A549 treated with GW870086 at 1 μM for 4 hours (cell line): ENCODE data around the gene NDEL1. TPM values are rescaled to one million over a fixed set of nuclear protein-coding genes. Genes with fewer than 3 reads are reported as not detected.

Experiments
- total RNA-seq: library from RNA; stranded (reverse); fragments of 200-300 nt; extraction: Qiagen RNA extraction; gene quantifications from 5 replicates; pipeline ENCODE4 v1.2.3, GENCODE V29; 2022; ENCODE audit warnings: low read depth

Gene NDEL1, protein sequence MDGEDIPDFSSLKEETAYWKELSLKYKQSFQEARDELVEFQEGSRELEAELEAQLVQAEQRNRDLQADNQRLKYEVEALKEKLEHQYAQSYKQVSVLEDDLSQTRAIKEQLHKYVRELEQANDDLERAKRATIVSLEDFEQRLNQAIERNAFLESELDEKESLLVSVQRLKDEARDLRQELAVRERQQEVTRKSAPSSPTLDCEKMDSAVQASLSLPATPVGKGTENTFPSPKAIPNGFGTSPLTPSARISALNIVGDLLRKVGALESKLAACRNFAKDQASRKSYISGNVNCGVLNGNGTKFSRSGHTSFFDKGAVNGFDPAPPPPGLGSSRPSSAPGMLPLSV
- 54.6 to 66.7 TPM (median 65.1 TPM) in 5 replicates for total RNA-seq

DNA sequence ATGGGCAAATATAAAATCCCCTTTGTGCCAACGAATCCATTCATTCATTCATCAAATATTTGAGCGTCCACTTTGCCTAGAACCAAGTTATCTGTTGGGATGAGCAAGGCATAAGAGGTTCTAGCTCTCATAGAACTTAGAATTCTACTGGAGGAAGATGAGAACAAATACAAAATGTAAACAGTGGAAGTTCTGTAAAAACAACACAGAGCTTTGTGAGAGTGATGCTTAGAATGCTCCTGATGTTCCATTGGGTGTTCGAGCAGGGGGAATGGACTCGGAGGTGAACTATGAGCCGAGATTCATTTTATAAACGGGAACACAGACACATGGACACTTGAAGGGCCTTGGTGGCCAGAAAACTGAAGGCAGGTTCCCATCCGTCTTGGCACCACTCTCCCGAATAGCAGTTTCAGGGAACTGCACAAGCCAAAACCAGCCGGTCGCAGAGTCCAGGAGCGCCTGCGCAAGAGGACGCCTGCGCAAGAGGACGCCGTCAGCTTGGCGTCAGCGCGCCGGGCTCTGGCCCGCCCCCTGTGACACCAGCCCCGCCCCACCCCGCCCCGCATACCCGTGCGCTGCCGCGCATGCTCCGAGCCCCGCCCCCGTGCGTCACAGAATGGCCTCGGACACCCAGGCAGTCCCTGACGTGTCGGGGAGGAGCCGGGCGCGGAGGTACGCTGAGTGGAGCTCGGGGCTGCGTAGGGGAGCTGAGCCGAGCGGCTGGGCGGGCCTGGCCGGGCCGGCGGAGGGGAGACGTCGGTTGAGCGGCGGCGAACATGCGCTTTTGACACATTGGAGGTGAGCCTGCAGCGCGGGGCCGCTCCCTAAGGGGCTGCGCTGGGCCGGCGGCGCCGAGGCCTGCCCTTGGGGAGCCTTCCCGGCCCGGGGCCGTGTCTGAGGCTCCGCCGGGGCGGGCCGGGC, at the start of gene NDEL1:
TSS of gene NDEL1 (plus strand) at position 640 of the 924 bp plus-strand sequence. CDS start 8,388 bp downstream, outside the sequence.

DNA sequence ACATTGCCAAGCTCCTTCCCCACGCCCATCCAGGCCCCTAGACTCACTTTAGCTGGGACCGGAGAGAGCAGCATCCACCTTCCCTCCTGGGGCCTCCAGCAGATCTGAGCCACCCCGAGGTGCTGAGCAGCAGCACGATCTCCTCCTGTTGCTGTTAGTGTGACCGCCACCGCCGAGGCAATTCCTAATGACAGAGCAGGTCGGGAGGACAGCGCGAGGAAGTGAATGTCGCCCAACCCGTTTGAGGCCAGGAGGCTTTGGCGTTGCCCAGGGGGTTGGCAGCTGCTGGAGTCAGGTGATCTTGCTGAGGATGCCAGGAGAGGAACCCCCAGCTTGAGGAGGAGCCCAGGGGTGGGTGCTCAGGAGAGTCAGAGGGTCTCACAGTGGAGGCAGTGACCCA, 38.0 kb upstream of the NDEL1 start, which contains the start of gene RNF222:
TSS of gene RNF222 (minus strand) at position 192 of the 400 bp plus-strand sequence. CDS start 4,366 bp downstream, outside the sequence.

Other genes with a start within 250 kb of the NDEL1 start
- 5.6 to 8.8 TPM (median 7.6 TPM) in 5 replicates for gene BORCS6, start 245.7 kb upstream of the NDEL1 start, total RNA-seq
- gene AURKB, start 225.3 kb upstream of the NDEL1 start, total RNA-seq: 139 to 152 TPM (median 146 TPM) in 5 replicates
- gene CTC1, start 187.8 kb upstream of the NDEL1 start, total RNA-seq: 11.5 to 18.6 TPM (median 15.1 TPM) in 5 replicates
- 41.2 to 50.2 TPM (median 48.6 TPM) in 5 replicates for gene PFAS, start 186.6 kb upstream of the NDEL1 start, total RNA-seq
- gene RANGRF, start 147.2 kb upstream of the NDEL1 start, total RNA-seq: 39.8 to 50.9 TPM (median 44.1 TPM) in 5 replicates
- 4.8 to 7.2 TPM (median 6.7 TPM) in 5 replicates for gene SLC25A35, start 140.5 kb upstream of the NDEL1 start, total RNA-seq
- not detected in 5 replicates for gene ARHGEF15, start 125.6 kb upstream of the NDEL1 start, total RNA-seq
- gene ODF4, start 96.0 kb upstream of the NDEL1 start, total RNA-seq: not detected in 5 replicates
- 3,549 to 4,766 TPM (median 3,710 TPM) in 5 replicates for gene RPL26, start 52.7 kb upstream of the NDEL1 start, total RNA-seq
- gene RNF222, start 38.1 kb upstream of the NDEL1 start, total RNA-seq: not detected in 5 replicates
- gene MYH10, start 194.8 kb downstream of the NDEL1 start, total RNA-seq: 16.9 to 24.2 TPM (median 20.1 TPM) in 5 replicates